Nephron progenitor cell (in vitro differentiated cells): ENCODE data around the gene TMEM132C.

Source experiments
- DNase-seq: peaks from one replicate; pipeline ENCODE4 v3.0.0; 2021
- H3K27ac Mint-ChIP-seq: 2 replicates; pipeline ENCODE4 v1.8.0; 2021; ENCODE audit warnings: mild to moderate bottlenecking, moderate library complexity, mixed read lengths
- H3K27me3 Mint-ChIP-seq: 2 replicates; pipeline ENCODE4 v1.8.0; 2021; ENCODE audit warnings: mild to moderate bottlenecking, low read depth, mixed read lengths; ENCODE audit not compliant: poor library complexity
- H3K36me3 Mint-ChIP-seq: 2 replicates; pipeline ENCODE4 v1.8.0; 2021; ENCODE audit warnings: low read depth, mixed read lengths
- H3K4me1 Mint-ChIP-seq: 2 replicates; pipeline ENCODE4 v1.8.0; 2021; ENCODE audit warnings: mixed read lengths
- H3K4me3 Mint-ChIP-seq: 2 replicates; pipeline ENCODE4 v1.8.0; 2021; ENCODE audit warnings: mild to moderate bottlenecking, moderate library complexity, mixed read lengths
- H3K9me3 Mint-ChIP-seq: 2 replicates; pipeline ENCODE4 v1.8.0; 2021; ENCODE audit warnings: mild to moderate bottlenecking, moderate library complexity, mixed read lengths
- TF ChIP-seq, protein P1 (sequence below): fragments of 200-600 bp; sonication (generic); IDR thresholded peaks from 2 replicates; pipeline ENCODE4 v1.5.0; 2021; ENCODE audit warnings: antibody characterized with exemption

Gene TMEM132C

DNA sequence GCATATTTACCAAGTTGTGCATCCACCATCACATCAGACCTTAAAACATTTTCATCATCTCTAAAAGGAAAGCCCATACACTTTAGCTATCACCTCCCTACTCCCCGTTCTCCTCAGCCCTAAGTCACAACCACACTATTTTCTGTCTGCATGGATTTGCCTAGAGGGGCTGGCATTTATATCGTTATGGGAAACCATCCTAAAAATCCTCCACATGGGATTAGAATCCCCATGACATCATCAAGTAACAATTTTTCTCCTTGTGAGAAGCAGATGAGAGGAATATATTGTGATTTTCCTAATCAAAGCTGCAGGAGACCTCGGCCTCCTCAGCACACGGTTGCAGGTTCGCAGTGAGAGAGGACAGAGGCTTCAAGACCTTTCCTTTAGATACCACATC is 442.7 kb downstream of the TMEM132C start:
- Mint-ChIP-seq H3K27ac (peak overlapping the region; percentile 69), H3K4me1 (peaks cover 4% of the 10 kb centered on the region), H3K4me3 (no peak overlapping the region), H3K27me3 (peaks cover 5% of the 10 kb centered on the region), H3K9me3 (no peaks in the 10 kb centered on the region), H3K36me3 (peaks cover 34% of the 10 kb centered on the region)
- TF ChIP-seq, protein P1, sequence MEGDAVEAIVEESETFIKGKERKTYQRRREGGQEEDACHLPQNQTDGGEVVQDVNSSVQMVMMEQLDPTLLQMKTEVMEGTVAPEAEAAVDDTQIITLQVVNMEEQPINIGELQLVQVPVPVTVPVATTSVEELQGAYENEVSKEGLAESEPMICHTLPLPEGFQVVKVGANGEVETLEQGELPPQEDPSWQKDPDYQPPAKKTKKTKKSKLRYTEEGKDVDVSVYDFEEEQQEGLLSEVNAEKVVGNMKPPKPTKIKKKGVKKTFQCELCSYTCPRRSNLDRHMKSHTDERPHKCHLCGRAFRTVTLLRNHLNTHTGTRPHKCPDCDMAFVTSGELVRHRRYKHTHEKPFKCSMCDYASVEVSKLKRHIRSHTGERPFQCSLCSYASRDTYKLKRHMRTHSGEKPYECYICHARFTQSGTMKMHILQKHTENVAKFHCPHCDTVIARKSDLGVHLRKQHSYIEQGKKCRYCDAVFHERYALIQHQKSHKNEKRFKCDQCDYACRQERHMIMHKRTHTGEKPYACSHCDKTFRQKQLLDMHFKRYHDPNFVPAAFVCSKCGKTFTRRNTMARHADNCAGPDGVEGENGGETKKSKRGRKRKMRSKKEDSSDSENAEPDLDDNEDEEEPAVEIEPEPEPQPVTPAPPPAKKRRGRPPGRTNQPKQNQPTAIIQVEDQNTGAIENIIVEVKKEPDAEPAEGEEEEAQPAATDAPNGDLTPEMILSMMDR: no peak
- DNase-seq: no peak

DNA sequence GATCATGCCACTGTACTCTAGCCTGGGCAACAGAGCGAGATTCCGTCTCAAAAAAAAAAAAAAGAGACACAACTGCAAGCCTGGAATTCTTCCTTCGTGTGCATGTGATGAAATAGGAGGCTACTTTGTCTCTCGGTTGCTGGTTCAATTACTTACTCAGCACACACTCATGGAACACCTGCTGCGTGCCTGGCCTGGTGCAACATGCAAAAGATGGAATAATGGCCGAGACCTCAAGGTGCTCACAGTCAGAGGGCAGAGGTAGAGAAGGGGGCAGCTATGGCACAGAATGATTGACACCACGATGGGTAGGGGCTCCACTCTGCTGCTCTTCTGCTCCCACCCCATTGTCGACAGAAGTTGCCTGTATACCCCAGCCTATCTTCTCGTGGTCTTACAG is 444.5 kb downstream of the TMEM132C start:
- no peak for DNase-seq
- Mint-ChIP-seq H3K27me3 (no peaks in the 10 kb centered on the region), H3K4me1 (peaks cover 4% of the 10 kb centered on the region), H3K9me3 (no peaks in the 10 kb centered on the region), H3K4me3 (no peak overlapping the region), H3K27ac (no peak overlapping the region), H3K36me3 (peaks cover 16% of the 10 kb centered on the region)
- TF ChIP-seq, protein P1: no peak

DNA sequence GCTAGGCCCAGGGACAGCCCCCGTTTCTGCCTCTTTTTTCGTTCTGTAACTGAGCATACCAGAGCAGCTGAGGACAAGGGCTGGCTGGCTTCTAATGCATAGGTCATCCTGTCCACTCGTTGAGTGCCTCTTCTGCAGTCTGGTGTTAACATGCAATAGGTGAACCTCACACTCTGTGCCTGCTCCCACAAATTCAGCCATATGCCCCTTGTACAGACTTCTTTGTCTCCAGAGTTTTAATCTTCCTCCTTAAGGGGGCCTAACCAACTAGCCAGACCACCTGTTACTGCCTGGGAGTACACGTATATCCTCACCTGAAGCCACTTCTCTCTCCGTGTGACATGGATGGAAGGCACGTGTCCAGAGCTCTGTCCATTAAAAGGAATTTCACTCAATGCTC is 445.7 kb downstream of the TMEM132C start:
- H3K4me1 Mint-ChIP-seq: peaks cover 4% of the 10 kb centered on the region

DNA sequence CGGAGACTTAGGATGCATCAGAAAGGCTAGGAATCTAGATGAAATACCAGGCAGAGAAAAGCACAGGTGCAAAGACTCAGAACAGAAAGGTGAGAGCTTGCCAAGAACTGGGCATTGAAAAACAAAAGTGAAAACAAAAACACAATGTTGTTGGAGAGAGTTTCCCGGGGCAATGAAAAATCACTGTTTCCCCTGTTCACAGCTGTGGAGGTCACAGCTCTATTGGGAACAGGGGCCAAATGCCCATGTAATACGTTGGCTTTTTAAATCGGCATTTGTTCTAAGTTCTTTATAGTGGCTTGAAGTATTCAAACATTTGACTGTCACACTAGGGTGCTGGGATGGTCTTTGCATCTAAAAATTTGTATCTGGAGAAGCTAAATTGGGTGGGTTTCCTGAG is 448.5 kb downstream of the TMEM132C start:
- H3K4me1 Mint-ChIP-seq: no peaks in the 10 kb centered on the region
- peaks cover 5% of the 10 kb centered on the region for H3K27me3 Mint-ChIP-seq
- peaks cover 31% of the 10 kb centered on the region for H3K9me3 Mint-ChIP-seq
- DNase-seq: no peak
- no peak overlapping the region for H3K4me3 Mint-ChIP-seq
- H3K27ac Mint-ChIP-seq: no peak overlapping the region
- no peaks in the 10 kb centered on the region for H3K36me3 Mint-ChIP-seq
- TF ChIP-seq, protein P1: no peak

More for the DNA sequence above, 445.7 kb downstream of the TMEM132C start:
- TF ChIP-seq, protein P1: no peak
- Mint-ChIP-seq H3K27ac (no peak overlapping the region), H3K27me3 (no peaks in the 10 kb centered on the region), H3K9me3 (peaks cover 6% of the 10 kb centered on the region), H3K36me3 (peaks cover 7% of the 10 kb centered on the region), H3K4me3 (no peak overlapping the region)
- no peak for DNase-seq

DNA sequence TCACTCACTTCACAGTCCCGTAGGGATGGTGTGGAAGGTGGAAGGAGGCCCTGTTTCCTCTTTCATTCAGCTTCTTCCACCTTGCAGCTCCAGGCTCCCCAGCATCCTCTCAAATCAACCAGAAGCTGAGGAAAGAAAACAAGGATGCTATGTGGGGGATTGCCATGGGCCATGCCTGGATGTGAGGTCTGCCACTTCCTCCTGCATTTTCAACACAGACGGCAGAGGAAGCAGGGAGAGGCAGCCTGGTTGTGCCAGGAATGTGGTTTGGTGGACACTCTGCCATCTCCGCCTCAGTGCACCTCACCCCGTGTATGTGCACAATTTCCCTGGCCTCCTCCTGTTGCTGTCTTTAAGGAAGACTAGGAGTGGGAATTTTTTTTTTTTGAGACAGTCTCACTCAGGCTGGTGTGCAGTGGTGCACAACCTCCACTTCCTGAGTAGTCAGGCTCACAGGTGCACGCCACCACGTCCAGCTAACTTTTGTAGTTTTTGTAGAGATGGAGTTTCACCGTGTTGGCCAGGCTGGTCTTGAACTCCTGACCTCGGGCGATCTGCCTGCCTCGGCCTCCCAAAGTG is 457.6 kb downstream of the TMEM132C start:
- peaks cover 10% of the 10 kb centered on the region for H3K9me3 Mint-ChIP-seq
- TF ChIP-seq, protein P1: no peak
- DNase-seq: no peak
- peaks cover 8% of the 10 kb centered on the region for H3K27me3 Mint-ChIP-seq
- no peaks in the 10 kb centered on the region for H3K36me3 Mint-ChIP-seq
- H3K27ac Mint-ChIP-seq: peak overlapping the region; percentile 39
- no peak overlapping the region for H3K4me3 Mint-ChIP-seq
- H3K4me1 Mint-ChIP-seq: peaks cover 2% of the 10 kb centered on the region

DNA sequence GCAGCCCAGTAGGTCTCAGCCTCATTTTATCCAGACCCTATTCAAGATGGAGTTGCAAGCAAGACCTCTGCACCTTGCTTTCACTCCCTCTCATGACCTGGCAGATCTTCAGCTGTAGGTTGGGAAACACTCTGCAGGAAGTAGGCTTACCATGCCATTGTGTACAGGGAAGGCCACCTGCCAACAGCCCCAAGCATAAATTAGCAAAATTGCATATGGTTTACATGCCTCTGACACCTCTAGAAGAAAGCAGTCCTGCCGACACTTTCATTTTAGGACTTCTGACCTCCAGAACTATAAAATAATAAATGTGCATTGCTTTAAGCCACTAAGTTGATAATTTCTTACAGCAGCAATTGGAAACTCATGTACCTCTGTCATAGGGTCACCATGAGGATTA is 459.9 kb downstream of the TMEM132C start:
- Mint-ChIP-seq H3K36me3 (no peaks in the 10 kb centered on the region), H3K27ac (no peak overlapping the region), H3K4me1 (peaks cover 4% of the 10 kb centered on the region), H3K27me3 (peaks cover 3% of the 10 kb centered on the region), H3K4me3 (no peak overlapping the region), H3K9me3 (no peaks in the 10 kb centered on the region)
- no peak for DNase-seq
- TF ChIP-seq, protein P1: no peak
